Right lobe of liver (tissue), 4 donors: ENCODE measurements around the gene APBA2.

ENCODE experiments used
- POLR2A ChIP-seq: fragments of 450-650 bp; IDR thresholded peaks from one replicate; pipeline ENCODE4 v1.6.1; 2017; ENCODE audit warnings: antibody characterized with exemption, mild to moderate bottlenecking
- TF ChIP-seq, protein P1 (sequence below), 4 donors: fragments of 200-600 bp in 3 of 4; fragments of 450-650 bp in 1 of 4; IDR thresholded peaks; one replicate each; pipeline versions ENCODE4 v1.5.1 to v1.8.0; 2016 to 2022; ENCODE audit warnings: antibody characterized with exemption in 4 of 4, mild to moderate bottlenecking in 2 of 4
- donor health status: DM: no; HTN: no; CAD: no.
- donor health status: DM: no; HTN: no; CAD: no.
- donor health status: DM: no; HTN: yes; CAD: no.

DNA sequence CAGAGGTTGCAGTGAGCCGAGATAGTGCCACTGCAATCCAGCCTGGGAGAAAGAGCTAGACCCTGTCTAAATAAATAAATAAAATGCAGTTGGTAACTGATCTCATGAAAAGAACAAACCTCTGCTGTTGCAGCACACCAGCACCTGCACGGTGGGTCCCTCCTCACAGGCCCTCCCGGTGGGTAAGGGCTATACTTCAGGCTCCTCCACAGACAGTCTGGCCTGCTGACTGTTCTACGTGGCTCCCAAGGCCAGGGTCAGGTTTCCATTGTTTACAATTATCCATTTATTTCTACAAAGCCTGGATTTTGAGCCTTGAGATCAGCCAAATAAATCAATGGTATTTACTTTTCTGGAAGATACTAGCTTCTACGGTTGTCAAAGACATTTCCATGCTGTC lies 5.1 kb upstream of the APBA2 start:
- TF ChIP-seq, protein P1, sequence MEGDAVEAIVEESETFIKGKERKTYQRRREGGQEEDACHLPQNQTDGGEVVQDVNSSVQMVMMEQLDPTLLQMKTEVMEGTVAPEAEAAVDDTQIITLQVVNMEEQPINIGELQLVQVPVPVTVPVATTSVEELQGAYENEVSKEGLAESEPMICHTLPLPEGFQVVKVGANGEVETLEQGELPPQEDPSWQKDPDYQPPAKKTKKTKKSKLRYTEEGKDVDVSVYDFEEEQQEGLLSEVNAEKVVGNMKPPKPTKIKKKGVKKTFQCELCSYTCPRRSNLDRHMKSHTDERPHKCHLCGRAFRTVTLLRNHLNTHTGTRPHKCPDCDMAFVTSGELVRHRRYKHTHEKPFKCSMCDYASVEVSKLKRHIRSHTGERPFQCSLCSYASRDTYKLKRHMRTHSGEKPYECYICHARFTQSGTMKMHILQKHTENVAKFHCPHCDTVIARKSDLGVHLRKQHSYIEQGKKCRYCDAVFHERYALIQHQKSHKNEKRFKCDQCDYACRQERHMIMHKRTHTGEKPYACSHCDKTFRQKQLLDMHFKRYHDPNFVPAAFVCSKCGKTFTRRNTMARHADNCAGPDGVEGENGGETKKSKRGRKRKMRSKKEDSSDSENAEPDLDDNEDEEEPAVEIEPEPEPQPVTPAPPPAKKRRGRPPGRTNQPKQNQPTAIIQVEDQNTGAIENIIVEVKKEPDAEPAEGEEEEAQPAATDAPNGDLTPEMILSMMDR (IDR thresholded peaks at IDR 0.05), result no peak
- TF ChIP-seq POLR2A, result no peak
